Tibial artery (tissue), 4 donors: ENCODE measurements around the gene GAL3ST3.

Experiments used
- DNase-seq, 2 donors: peaks; one replicate each; pipeline ENCODE4 v3.0.0-alpha.2; 2019
- H3K27ac ChIP-seq, 2 donors: fragments of 200-600 bp; sonication (generic) in 1 of 2; 1 replicate in 1 of 2; 2 replicates in 1 of 2; pipeline ENCODE4 v1.5.1; 2018 to 2019; ENCODE audit warnings: mild to moderate bottlenecking in 1 of 2
- H3K27me3 ChIP-seq, 2 donors: fragments of 200-600 bp; sonication (generic) in 1 of 2; one replicate each; pipeline versions ENCODE4 v1.5.1 to v1.6.0; 2016 to 2019
- H3K36me3 ChIP-seq, 3 donors: fragments of 200-600 bp; sonication (generic) in 2 of 3; one replicate each; pipeline ENCODE4 v1.5.1; 2016 to 2019; ENCODE audit warnings: mild to moderate bottlenecking in 2 of 3
- H3K4me1 ChIP-seq, 4 donors: fragments of 200-600 bp; sonication (generic) in 2 of 4; 1 replicate in 3 of 4; 2 replicates in 1 of 4; pipeline ENCODE4 v1.5.1; 2016 to 2019
- H3K4me3 ChIP-seq, 2 donors: fragments of 200-600 bp; sonication (generic) in 1 of 2; 1 replicate in 1 of 2; 2 replicates in 1 of 2; pipeline ENCODE4 v1.5.1; 2018 to 2019; ENCODE audit warnings: mild to moderate bottlenecking in 2 of 2
- H3K9me3 ChIP-seq, 3 donors: fragments of 200-600 bp; sonication (generic) in 1 of 3; one replicate each; pipeline ENCODE4 v1.5.1; 2016 to 2019
- intact Hi-C: fragments of 100-400 bp; cut with DNase I; formaldehyde crosslinking; loops from one replicate; pipeline ENCODE4 v1.15.0; 2023; ENCODE audit warnings: low total_unique reads
- TF ChIP-seq, protein P1 (sequence below), 2 experiments: fragments of 200-600 bp in 1 of 2; fragments of 450-650 bp in 1 of 2; IDR thresholded peaks; one replicate each; pipeline ENCODE4 v1.5.1; 2017 to 2019; ENCODE audit warnings: antibody characterized with exemption in 2 of 2, mild to moderate bottlenecking in 1 of 2, moderate library complexity in 1 of 2

Gene GAL3ST3

DNA sequence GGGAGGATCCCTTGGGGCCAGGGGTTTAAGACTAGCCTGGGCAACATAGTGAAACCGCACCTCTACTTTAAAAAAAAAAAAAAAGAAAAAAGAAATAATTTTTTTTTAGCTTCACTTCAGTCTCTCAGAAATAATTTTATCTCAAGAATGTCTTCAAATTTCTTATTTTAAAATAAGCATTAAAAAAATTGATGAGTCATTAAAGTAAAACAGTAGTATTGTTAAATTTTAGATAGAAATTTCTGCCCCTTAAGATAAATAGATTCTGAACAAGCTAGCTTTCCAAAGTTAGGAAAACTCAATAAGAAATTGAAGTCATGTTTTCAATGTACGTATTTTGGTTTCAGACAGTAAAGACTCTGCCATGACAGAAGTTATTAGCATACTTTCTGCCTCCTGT, 13.4 kb upstream of the GAL3ST3 start:
- intact Hi-C loops, result no loop called here
- H3K36me3 ChIP-seq, result peaks cover 91 to 97% (median 96%) of the 10 kb centered on the region in 3 donors
- no peak for DNase-seq
- H3K9me3 ChIP-seq, result no peaks in the 10 kb centered on the region
- H3K4me3 ChIP-seq, result no peak overlapping the region
- H3K27me3 ChIP-seq, result no peaks in the 10 kb centered on the region
- TF ChIP-seq, protein P1, sequence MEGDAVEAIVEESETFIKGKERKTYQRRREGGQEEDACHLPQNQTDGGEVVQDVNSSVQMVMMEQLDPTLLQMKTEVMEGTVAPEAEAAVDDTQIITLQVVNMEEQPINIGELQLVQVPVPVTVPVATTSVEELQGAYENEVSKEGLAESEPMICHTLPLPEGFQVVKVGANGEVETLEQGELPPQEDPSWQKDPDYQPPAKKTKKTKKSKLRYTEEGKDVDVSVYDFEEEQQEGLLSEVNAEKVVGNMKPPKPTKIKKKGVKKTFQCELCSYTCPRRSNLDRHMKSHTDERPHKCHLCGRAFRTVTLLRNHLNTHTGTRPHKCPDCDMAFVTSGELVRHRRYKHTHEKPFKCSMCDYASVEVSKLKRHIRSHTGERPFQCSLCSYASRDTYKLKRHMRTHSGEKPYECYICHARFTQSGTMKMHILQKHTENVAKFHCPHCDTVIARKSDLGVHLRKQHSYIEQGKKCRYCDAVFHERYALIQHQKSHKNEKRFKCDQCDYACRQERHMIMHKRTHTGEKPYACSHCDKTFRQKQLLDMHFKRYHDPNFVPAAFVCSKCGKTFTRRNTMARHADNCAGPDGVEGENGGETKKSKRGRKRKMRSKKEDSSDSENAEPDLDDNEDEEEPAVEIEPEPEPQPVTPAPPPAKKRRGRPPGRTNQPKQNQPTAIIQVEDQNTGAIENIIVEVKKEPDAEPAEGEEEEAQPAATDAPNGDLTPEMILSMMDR (IDR thresholded peaks at IDR 0.05), result no peak
- H3K4me1 ChIP-seq, result no peaks in the 10 kb centered on the region
- H3K27ac ChIP-seq, result no peak overlapping the region

DNA sequence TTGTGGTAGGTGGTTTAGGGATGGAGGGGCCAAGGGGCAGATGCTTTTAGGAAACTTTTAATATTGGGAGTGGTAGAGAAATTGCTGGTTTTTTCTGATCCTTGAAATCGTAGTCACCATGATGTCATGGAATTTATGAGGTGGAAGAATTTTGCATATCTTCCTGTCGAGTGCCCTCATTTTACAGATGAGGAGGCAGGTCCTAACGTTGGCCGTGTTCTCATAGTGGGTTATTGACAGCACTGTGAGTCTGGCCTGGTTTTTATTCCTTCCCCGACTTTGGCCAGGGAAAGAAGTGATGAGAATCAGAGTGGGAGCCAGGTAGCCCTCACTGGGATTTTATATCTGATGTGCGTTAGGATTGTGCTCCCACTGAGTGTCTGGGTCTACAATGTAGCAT, 12.3 kb upstream of the GAL3ST3 start:
- Histone ChIP-seq H3K4me1 (no peaks in the 10 kb centered on the region), H3K27me3 (no peaks in the 10 kb centered on the region), H3K9me3 (no peaks in the 10 kb centered on the region), H3K27ac (no peak overlapping the region), H3K36me3 (peaks cover 91 to 97% (median 96%) of the 10 kb centered on the region in 3 donors), H3K4me3 (no peak overlapping the region)
- TF ChIP-seq, protein P1 (IDR thresholded peaks at IDR 0.05), result no peak
- no peak for DNase-seq
- intact Hi-C loops, result no loop called here

DNA sequence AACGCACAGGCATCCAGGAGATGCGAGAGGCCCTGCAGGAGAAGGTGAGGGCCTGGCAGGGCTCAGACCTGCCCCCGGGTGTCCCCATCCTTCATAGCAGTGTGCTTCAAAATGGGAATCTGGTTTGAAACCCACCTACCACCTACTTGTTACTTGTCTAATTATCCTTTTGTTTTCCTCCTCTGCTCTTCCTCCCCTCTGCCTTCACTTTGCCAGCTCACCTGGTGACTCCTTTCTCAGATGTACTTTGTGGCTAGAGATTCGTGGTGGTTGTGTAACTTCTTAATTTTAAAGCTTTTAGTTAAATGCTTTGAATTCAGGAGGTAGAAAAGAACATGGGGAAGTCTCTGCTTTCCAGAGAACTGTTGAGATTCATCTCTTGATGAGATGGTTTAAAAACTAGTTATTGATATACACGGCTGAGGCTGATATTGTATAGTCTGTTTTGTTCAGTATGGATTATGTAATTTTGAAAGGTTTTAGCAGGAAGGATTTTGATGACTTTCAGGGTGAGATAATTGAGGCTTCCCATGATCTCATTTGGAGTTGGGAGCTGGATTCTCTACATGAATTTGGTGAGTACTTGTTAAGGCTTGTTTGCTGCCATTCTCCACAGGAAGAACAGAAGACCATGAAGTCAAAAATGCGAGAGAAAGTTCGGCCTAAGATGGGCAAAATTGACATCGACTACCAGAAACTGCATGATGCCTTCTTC, 11.2 kb upstream of the GAL3ST3 start:
- H3K27ac ChIP-seq, result no peak overlapping the region
- H3K4me3 ChIP-seq, result no peak overlapping the region
- TF ChIP-seq, protein P1 (IDR thresholded peaks at IDR 0.05), result no peak
- H3K27me3 ChIP-seq, result no peaks in the 10 kb centered on the region
- H3K4me1 ChIP-seq, result no peaks in the 10 kb centered on the region
- H3K9me3 ChIP-seq, result no peaks in the 10 kb centered on the region
- DNase-seq, result no peak
- H3K36me3 ChIP-seq, result peaks cover 94 to 99% (median 96%) of the 10 kb centered on the region in 3 donors
- intact Hi-C loops, result no loop called here

DNA sequence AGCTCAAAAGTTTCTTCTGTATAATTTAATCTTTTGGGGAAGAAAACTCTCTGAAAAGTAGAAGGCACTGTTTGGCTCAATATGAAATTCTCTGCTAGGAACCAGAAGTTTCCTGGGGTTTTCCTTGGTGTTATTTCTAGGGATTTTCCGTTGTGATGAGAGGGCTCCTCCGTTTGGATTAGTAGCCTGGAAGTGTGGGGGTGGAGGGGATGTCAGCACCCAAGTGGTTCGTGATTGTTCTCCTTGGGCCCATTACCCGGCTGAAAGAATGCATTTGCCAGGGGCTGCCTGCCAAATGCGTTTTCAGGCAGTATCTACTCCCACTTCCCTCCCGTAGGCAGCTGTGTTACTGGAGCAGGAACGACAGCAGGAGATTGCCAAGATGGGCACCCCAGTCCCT, 7.5 kb upstream of the GAL3ST3 start:
- Histone ChIP-seq H3K27me3 (no peaks in the 10 kb centered on the region), H3K9me3 (no peaks in the 10 kb centered on the region), H3K4me1 (peaks cover 0 to 21% (median 15%) of the 10 kb centered on the region in 4 donors), H3K36me3 (peaks cover 68 to 76% (median 73%) of the 10 kb centered on the region in 3 donors), H3K27ac (no peak overlapping the region), H3K4me3 (no peak overlapping the region)
- intact Hi-C loops, result no loop called here
- TF ChIP-seq, protein P1 (IDR thresholded peaks at IDR 0.05), result no peak
- no peak for DNase-seq

DNA sequence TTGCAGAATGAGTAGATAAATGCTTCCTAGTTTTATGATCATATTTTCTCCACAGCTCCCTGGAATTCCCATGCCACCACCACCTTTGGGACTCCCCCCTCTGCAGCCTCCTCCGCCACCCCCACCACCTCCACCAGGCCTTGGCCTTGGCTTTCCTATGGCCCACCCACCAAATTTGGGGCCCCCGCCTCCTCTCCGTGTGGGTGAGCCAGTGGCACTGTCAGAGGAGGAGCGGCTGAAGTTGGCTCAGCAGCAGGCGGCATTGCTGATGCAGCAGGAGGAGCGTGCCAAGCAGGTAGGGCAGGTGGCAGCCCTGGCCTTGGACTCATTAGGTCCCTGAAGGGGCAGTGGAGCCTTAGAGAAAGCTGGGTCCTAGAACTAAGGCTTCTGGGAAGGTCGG, 6.1 kb upstream of the GAL3ST3 start:
- Histone ChIP-seq H3K27ac (no peak overlapping the region), H3K27me3 (no peaks in the 10 kb centered on the region), H3K9me3 (no peaks in the 10 kb centered on the region), H3K4me1 (peaks cover 0 to 26% (median 20%) of the 10 kb centered on the region in 4 donors), H3K36me3 (peaks cover 53 to 61% (median 58%) of the 10 kb centered on the region in 3 donors), H3K4me3 (no peak overlapping the region)
- DNase-seq, result no peak
- TF ChIP-seq, protein P1 (IDR thresholded peaks at IDR 0.05), result no peak
- intact Hi-C loops, result no loop called here
